Measurements from ENCODE around the gene ADI1. TPM values are rescaled to one million over a fixed set of nuclear protein-coding genes. Genes with fewer than 3 reads are reported as not detected.

ADI1 gene
- total RNA-seq, 4 donors from 2014 or later = 40.2 to 98.6 (median 92.3) TPM

DNA sequence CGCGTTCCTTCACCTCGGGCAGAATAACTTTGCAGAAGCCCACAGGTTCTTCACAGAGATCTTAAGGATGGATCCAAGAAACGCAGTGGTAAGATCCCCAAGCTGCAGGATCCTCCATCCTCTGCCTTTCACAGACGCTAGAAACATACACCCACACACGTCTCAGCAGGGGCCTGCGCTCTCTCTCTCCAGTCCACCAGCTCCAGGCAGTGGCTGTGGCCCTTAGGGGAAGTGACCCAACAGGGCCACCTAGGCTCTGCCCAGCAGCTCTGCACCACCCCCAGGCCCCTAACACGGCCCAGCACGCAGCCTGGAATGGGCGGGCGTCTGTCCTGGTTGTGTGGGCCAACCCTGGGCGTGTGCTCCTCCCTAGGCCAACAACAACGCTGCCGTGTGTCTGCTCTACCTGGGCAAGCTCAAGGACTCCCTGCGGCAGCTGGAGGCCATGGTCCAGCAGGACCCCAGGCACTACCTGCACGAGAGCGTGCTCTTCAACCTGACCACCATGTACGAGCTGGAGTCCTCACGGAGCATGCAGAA, 40.4 kb downstream of the ADI1 start:
- Histone ChIP-seq H3K27me3 (no peaks in the 10 kb centered on the region), H3K4me1 (peaks cover 16 to 27% of the 10 kb centered on the region in 2 donors), H3K9me3 (no peaks in the 10 kb centered on the region), H3K27ac (no peak overlapping the region), H3K36me3 (peaks cover 0 to 14% of the 10 kb centered on the region in 2 donors), H3K4me3 (no peak overlapping the region)
- ATAC-seq (no peak), DNase-seq (no peak)
- in situ Hi-C loops (cut with MboI; ENCODE audit: low sequenced_read_pairs in 4 of 4) = no loop called here
- intact Hi-C loops (cut with DNase I; ENCODE audit: low total_unique reads) = loop anchor here (10.0 kb wide), 1 partner anchor 634 kb away; no protein-coding TSS in a partner anchor
- no peak for TF ChIP-seq POLR2A (IDR thresholded peaks at IDR 0.05)
- TF ChIP-seq CTCF (IDR thresholded peaks at IDR 0.05 in 4 of 5, conservative IDR thresholded peaks at IDR 0.05 in 1 of 5) = no peak

DNA sequence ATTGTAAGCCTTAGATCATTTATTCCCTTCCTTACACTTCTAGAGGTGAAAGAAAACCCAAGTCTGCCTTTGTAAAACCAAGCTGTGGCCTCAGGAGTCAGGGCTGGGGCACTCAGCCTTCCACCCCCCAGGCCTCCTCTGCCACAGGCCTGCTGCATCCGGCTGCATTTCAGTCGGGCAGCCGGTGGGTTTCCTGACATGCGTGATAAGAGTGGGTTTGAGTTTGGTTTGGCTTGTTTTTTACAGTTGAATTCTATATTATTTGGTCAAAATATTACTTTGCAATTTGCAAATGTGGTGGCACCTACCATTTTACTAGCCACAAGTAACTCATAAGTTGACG, 42.4 kb downstream of the ADI1 start:
- Histone ChIP-seq H3K27me3 (no peaks in the 10 kb centered on the region), H3K9me3 (no peaks in the 10 kb centered on the region), H3K27ac (peak overlapping the region; percentile 83 to 99 (median 92)), H3K4me3 (peak overlapping the region in 1 of 4 donors; percentile 23), H3K36me3 (peaks cover 0 to 14% of the 10 kb centered on the region in 2 donors), H3K4me1 (peaks cover 25 to 44% of the 10 kb centered on the region in 2 donors)
- intact Hi-C loops (cut with DNase I; ENCODE audit: low total_unique reads) = loop anchor here (1.0 to 10.0 kb wide), 2 partner anchors 41 to 632 kb away; no protein-coding TSS in a partner anchor
- in situ Hi-C loops (cut with MboI; ENCODE audit: low sequenced_read_pairs in 4 of 4) = no loop called here
- TF ChIP-seq POLR2A (IDR thresholded peaks at IDR 0.05) = no peak
- no peak for TF ChIP-seq CTCF (IDR thresholded peaks at IDR 0.05 in 4 of 5, conservative IDR thresholded peaks at IDR 0.05 in 1 of 5)
- no peak for ATAC-seq
- no peak for DNase-seq

DNA sequence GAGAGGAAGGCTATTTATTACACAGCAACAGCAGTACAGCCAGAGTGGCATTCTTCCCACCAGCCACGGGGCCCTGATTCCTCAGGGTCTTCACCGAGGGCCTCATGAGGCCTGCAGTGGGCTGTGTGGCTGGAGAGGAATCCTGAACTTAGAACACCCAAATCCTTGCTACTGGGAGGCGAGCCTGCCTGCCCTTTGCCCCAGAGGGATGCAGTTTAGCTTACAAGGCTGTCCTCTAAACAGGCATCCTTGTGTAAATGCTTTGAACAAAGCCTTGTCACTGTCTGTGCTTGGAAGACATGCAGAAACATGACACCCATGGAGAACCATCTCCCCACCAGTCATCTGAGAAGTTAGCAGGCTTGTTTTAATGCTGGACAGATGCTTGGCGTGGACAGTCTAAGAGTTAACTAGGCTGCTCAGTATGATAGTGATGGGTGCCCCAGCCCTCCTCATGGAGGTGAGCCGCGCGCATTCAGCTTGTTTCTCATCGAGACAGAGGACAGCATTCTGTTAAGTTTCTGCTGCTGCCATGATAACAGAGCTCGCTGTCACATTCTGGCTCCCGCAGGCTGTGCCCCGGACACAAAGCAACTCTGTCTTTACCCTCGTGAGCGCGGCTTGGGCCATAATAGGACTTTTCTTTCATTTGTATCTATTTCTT, 42.9 kb downstream of the ADI1 start:
- no peaks in the 10 kb centered on the region for H3K27me3 ChIP-seq
- in situ Hi-C loops (cut with MboI; ENCODE audit: low sequenced_read_pairs in 4 of 4) = no loop called here
- peaks cover 30 to 49% of the 10 kb centered on the region in 2 donors for H3K4me1 ChIP-seq
- ATAC-seq = peak; percentile 84 to 96
- intact Hi-C loops (cut with DNase I; ENCODE audit: low total_unique reads) = loop anchor here (1.0 to 10.0 kb wide), 2 partner anchors 42 to 632 kb away; no protein-coding TSS in a partner anchor
- H3K27ac ChIP-seq = peak overlapping the region; percentile 83 to 99 (median 92)
- no peaks in the 10 kb centered on the region for H3K9me3 ChIP-seq
- DNase-seq = peak; percentile 59 to 70
- TF ChIP-seq CTCF (IDR thresholded peaks at IDR 0.05 in 4 of 5, conservative IDR thresholded peaks at IDR 0.05 in 1 of 5) = no peak
- TF ChIP-seq POLR2A (IDR thresholded peaks at IDR 0.05) = peak in 1 of 2 donors; percentile 19
- peak overlapping the region in 3 of 4 donors; percentile 16 to 36 (median 23) for H3K4me3 ChIP-seq
- peaks cover 0 to 14% of the 10 kb centered on the region in 2 donors for H3K36me3 ChIP-seq

- in situ Hi-C loops (cut with MboI; ENCODE audit: low sequenced_read_pairs in 4 of 4) = no loop called here
- Histone ChIP-seq H3K36me3 (peaks cover 0 to 14% of the 10 kb centered on the region in 2 donors), H3K4me1 (peaks cover 37 to 55% of the 10 kb centered on the region in 2 donors), H3K27me3 (no peaks in the 10 kb centered on the region), H3K4me3 (peak overlapping the region; percentile 15 to 36 (median 20)), H3K27ac (peak overlapping the region; percentile 83 to 99 (median 92)), H3K9me3 (no peaks in the 10 kb centered on the region)
- peak in 1 of 2 donors; percentile 9 for ATAC-seq
- intact Hi-C loops (cut with DNase I; ENCODE audit: low total_unique reads) = loop anchor here (1.0 to 10.0 kb wide), 2 partner anchors 43 to 631 kb away; no protein-coding TSS in a partner anchor
- TF ChIP-seq POLR2A (IDR thresholded peaks at IDR 0.05) (no peak), CTCF (IDR thresholded peaks at IDR 0.05 in 4 of 5, conservative IDR thresholded peaks at IDR 0.05 in 1 of 5) (no peak)
- DNase-seq = no peak
Measured at GRCh38 chr2:3475771-3476170, 43.6 kb downstream of the ADI1 start.
